KMS-11 (cell line): ENCODE measurements around the gene NRIP2.

ENCODE experiments used
- H2AFZ ChIP-seq: fragments of 200-600 bp; sonication (generic); 2 replicates; pipeline ENCODE4 v1.6.1; 2016; ENCODE audit warnings: antibody characterized with exemption, mixed run types, low read depth
- H3K27ac ChIP-seq: fragments of 200-600 bp; sonication (generic); 2 replicates; pipeline ENCODE4 v1.6.1; 2016; ENCODE audit warnings: mild to moderate bottlenecking, mixed run types
- H3K27me3 ChIP-seq: fragments of 200-600 bp; sonication (generic); 2 replicates; pipeline ENCODE4 v1.6.1; 2017; ENCODE audit warnings: mild to moderate bottlenecking, low read depth, mixed run types, moderate library complexity; ENCODE audit not compliant: insufficient read depth
- H3K36me3 ChIP-seq: fragments of 200-600 bp; sonication (generic); 2 replicates; pipeline ENCODE4 v1.6.1; 2017; ENCODE audit warnings: mild to moderate bottlenecking, mixed run types; ENCODE audit not compliant: insufficient read depth
- H3K4me1 ChIP-seq: fragments of 200-600 bp; sonication (generic); 2 replicates; pipeline ENCODE4 v1.6.1; 2016; ENCODE audit warnings: mild to moderate bottlenecking, low read depth, mixed run types; ENCODE audit not compliant: poor library complexity, severe bottlenecking
- H3K4me2 ChIP-seq: fragments of 200-600 bp; sonication (generic); 2 replicates; pipeline ENCODE4 v1.7.0; 2016; ENCODE audit warnings: mild to moderate bottlenecking, mixed run types
- H3K4me3 ChIP-seq: fragments of 200-600 bp; sonication (generic); IDR thresholded peaks from 2 replicates; pipeline ENCODE4 v1.6.1; 2017; ENCODE audit warnings: low read depth, low read length, mixed read lengths; ENCODE audit not compliant: insufficient read depth
- H3K79me2 ChIP-seq: fragments of 200-600 bp; sonication (generic); 2 replicates; pipeline ENCODE4 v1.6.1; 2016; ENCODE audit warnings: low read depth, mixed run types; ENCODE audit not compliant: insufficient read depth
- H3K9ac ChIP-seq: fragments of 200-600 bp; sonication (generic); 2 replicates; pipeline ENCODE4 v1.6.1; 2016; ENCODE audit warnings: mild to moderate bottlenecking, mixed run types
- H4K20me1 ChIP-seq: fragments of 200-600 bp; sonication (generic); 2 replicates; pipeline ENCODE4 v1.6.1; 2016; ENCODE audit warnings: mild to moderate bottlenecking, mixed run types; ENCODE audit not compliant: insufficient read depth
- TF ChIP-seq, protein P1 (sequence below): fragments of 200-600 bp; sonication (generic); conservative IDR thresholded peaks from 2 replicates; pipeline ENCODE4 v1.6.1; 2017; ENCODE audit warnings: low read depth, mild to moderate bottlenecking, antibody characterized with exemption, low read length, moderate library complexity, mixed read lengths

NRIP2 gene

DNA sequence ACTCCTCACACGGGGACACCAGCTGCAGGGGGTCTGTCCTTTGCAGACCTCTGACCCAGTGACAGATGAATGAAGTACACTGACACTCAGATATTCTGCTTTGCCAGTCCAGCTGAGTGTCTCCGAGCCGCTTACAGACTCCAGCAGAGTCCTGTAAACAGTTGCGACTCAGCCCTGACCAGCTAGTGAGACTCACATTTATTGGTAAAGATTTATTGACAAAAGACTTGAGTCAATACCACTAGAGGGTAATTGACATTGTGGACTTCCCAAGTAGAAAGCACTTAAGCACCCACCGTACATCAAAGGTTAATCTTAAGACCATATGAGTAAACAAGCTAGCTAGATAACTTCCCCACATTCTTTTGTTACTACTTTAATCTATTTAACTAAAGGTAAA lies 49.8 kb downstream of the NRIP2 start:
- H3K4me1 ChIP-seq: no peaks in the 10 kb centered on the region
- no peak overlapping the region for H3K4me3 ChIP-seq
- no peak overlapping the region for H3K9ac ChIP-seq
- no peaks in the 10 kb centered on the region for H3K27me3 ChIP-seq
- no peak overlapping the region for H3K27ac ChIP-seq
- no peaks in the 10 kb centered on the region for H3K79me2 ChIP-seq
- H2AFZ ChIP-seq: no peak overlapping the region
- H4K20me1 ChIP-seq: no peaks in the 10 kb centered on the region
- no peaks in the 10 kb centered on the region for H3K36me3 ChIP-seq
- TF ChIP-seq, protein P1, sequence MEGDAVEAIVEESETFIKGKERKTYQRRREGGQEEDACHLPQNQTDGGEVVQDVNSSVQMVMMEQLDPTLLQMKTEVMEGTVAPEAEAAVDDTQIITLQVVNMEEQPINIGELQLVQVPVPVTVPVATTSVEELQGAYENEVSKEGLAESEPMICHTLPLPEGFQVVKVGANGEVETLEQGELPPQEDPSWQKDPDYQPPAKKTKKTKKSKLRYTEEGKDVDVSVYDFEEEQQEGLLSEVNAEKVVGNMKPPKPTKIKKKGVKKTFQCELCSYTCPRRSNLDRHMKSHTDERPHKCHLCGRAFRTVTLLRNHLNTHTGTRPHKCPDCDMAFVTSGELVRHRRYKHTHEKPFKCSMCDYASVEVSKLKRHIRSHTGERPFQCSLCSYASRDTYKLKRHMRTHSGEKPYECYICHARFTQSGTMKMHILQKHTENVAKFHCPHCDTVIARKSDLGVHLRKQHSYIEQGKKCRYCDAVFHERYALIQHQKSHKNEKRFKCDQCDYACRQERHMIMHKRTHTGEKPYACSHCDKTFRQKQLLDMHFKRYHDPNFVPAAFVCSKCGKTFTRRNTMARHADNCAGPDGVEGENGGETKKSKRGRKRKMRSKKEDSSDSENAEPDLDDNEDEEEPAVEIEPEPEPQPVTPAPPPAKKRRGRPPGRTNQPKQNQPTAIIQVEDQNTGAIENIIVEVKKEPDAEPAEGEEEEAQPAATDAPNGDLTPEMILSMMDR: no peak
- H3K4me2 ChIP-seq: no peak overlapping the region

DNA sequence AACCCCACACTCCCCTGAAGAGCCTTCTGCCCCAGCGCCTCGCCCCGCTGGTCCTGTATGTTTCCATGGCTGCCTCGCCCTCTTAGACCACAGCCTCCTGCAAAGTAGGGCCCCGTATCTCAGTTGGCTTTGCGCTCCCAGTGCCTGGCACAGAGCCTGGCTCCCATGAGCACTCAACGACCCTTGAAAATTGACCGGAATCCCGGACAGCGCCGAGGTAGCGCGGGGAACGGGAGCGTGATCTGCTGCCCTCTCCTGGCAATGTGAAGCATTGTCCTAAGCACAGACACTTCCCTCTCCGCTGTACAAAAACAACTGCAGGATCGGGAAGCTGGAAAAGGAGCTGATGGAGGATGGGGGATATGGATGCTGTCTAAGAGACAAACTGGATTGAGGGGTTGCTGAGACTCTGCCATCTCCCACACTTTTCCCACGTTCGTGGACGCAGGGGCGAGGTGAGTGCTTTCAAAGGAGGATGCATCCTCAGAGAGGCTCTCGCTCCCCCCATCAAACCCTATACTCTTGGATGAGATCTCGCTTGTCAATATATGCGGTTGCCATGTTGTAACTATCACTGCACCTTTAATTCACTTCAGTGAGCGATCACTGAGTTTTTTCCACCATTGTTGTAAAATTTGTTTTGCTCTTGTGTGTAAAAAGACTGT lies 50.8 kb downstream of the NRIP2 start:
- Histone ChIP-seq H3K9ac (no peak overlapping the region), H3K36me3 (no peaks in the 10 kb centered on the region), H4K20me1 (no peaks in the 10 kb centered on the region), H3K4me1 (no peaks in the 10 kb centered on the region), H2AFZ (peak overlapping the region; percentile 56), H3K4me2 (peak overlapping the region; percentile 74), H3K27me3 (no peaks in the 10 kb centered on the region), H3K27ac (no peak overlapping the region), H3K79me2 (no peaks in the 10 kb centered on the region), H3K4me3 (no peak overlapping the region)
- TF ChIP-seq, protein P1: peak; percentile 86

DNA sequence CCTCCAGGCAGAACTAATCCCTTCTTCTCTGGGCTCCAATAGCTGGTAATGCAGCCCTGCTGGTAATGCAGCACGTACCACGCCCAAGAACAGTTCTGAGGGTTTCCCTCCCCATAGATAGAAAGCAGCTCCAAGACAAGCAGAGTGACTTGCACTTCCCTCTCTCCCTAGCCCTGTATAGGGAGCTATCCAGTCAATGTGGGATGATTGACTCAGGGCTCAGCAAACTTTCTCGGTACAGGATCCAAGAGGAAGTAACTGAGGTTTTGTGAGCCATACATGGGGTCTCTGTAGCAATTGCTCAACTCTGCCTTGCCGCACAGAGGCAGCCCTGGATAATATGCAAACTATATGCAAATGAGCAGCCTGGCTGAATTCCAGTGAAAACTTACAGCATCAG lies 55.6 kb downstream of the NRIP2 start:
- H4K20me1 ChIP-seq: no peaks in the 10 kb centered on the region
- no peaks in the 10 kb centered on the region for H3K36me3 ChIP-seq
- H3K4me3 ChIP-seq: no peak overlapping the region
- H3K4me2 ChIP-seq: no peak overlapping the region
- H2AFZ ChIP-seq: no peak overlapping the region
- no peaks in the 10 kb centered on the region for H3K4me1 ChIP-seq
- H3K9ac ChIP-seq: no peak overlapping the region
- TF ChIP-seq, protein P1: no peak
- H3K27ac ChIP-seq: no peak overlapping the region
- H3K27me3 ChIP-seq: no peaks in the 10 kb centered on the region
- H3K79me2 ChIP-seq: no peaks in the 10 kb centered on the region

DNA sequence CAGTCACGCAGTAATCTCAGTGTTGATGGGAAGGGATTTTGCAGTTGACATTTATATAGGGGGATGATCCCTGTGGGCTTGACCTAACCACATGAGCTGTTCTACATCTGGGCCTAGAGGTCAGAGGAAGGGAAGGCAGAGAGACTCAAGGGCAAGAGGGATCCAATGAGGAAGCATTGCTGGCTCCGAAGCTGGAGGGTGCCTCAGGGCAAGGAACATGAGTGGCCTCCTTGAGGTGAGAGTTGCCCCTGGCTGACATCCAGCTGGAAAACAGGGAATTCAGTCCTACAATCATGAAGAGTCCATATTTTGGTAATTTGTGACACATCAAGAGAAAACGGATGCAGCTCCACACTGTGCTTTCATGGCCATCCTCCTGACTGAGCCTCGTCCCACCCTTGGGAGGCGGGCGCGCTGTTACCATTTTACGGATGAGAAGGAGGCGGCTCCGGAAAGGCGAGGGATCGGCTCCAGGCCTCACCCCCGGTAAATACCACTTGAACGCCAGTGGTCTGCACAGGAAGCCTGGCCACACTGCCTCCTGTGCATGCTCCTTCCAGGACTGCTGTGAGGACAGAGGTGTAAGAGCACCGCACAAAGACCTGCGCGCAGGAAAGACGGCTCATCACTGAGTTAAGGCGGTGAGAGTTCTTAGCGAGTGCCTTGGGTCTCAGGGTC lies 58.6 kb downstream of the NRIP2 start:
- Histone ChIP-seq H4K20me1 (no peaks in the 10 kb centered on the region), H3K36me3 (no peaks in the 10 kb centered on the region), H3K79me2 (no peaks in the 10 kb centered on the region), H3K4me2 (no peak overlapping the region), H3K9ac (no peak overlapping the region), H3K4me3 (no peak overlapping the region), H3K4me1 (no peaks in the 10 kb centered on the region), H3K27me3 (no peaks in the 10 kb centered on the region), H2AFZ (no peak overlapping the region), H3K27ac (no peak overlapping the region)
- TF ChIP-seq, protein P1: no peak
